Epithelial cell of proximal tubule (primary cell): ENCODE measurements around the gene MPDZ. TPM values are rescaled to one million over a fixed set of nuclear protein-coding genes. Genes with fewer than 3 reads are reported as not detected.

Source experiments
- DNase-seq: peaks from one replicate; pipeline ENCODE4 v3.0.0-alpha.2; 2011; ENCODE audit warnings: low read depth
- H3K4me3 ChIP-seq: 2 replicates; pipeline ENCODE4 v1.5.1; 2011; ENCODE audit warnings: low read depth, mild to moderate bottlenecking, low read length
- CTCF ChIP-seq: conservative IDR thresholded peaks from 2 replicates; pipeline ENCODE4 v1.5.1; 2012; ENCODE audit warnings: low read depth, mild to moderate bottlenecking, low read length
- total RNA-seq: library from RNA; depleted of rRNA; stranded (reverse); fragments of >200 nt; gene quantifications from 2 replicates; pipeline ENCODE4 v1.2.3, GENCODE V29; 2015

Gene MPDZ
- total RNA-seq, 1 donor from 2014 or later = 18.4 TPM

DNA sequence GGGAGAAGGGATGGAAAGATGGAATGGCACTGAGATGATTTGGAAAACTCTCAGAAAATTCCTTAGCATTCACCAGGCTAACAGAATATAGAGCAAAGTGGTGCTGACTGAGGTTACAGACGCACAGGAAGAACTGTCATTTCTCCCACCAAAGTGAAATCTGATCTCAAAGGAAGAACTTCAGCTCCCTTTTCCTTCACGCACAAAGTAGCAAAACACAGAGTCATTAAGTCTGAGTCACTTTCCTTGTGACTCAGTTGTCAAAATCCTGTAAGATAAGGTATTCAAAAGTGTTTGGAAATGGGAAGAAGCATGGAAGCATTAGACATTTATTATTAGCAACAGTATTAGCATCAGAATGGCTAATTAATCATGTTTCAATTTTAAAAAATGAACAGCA lies 11.7 kb downstream of the MPDZ start:
- no peak for TF ChIP-seq CTCF
- no peak overlapping the region for H3K4me3 ChIP-seq
- DNase-seq = no peak

DNA sequence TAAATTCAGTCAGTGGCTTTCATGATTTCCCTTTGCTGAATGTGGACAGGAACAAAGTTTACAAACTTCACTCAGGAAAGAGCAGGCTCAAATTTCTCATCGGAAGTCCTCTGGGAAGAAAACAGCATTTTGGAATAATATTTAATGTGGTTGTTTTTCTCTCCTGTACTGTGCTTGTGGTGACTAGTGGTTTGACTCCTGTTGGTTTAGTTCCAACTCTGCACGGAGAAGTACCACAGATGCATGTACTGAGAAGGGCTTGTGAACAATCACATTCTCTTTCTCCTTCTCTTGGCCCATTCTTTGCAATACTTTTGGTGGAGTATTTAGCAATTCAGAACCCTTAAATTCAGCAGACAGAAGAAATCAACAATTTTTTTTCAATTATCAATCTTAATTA lies 13.3 kb downstream of the MPDZ start:
- TF ChIP-seq CTCF = no peak
- no peak for DNase-seq
- no peak overlapping the region for H3K4me3 ChIP-seq

- no peak for DNase-seq
- no peak for TF ChIP-seq CTCF
- H3K4me3 ChIP-seq = no peak overlapping the region
These were observed 14.7 kb downstream of the MPDZ start for GRCh38 chr9:13264788-13265187.

GRCh38 chr9:13263511-13263910 lies 16.0 kb downstream of the MPDZ start:
- H3K4me3 ChIP-seq = no peak overlapping the region
- no peak for TF ChIP-seq CTCF
- DNase-seq = no peak

DNA sequence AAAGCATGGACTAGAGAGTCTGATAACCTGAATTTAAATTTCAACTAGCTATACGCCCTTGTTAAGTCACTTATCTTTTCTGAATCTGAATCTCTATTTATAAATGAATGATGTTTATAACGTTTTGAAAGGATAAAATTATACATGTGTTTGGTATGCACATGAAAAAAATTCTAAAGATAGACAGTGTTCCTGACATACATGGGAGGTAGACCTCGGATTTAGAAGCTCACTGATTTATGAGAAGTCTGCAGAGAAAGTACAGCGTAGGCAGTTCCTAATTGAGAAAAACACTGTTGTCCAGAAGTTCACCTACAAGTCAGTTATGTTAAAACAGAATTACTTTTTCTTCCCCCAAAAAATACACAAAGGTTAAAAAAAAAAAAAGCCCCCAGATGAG lies 26.6 kb downstream of the MPDZ start:
- no peak overlapping the region for H3K4me3 ChIP-seq
- TF ChIP-seq CTCF = no peak
- DNase-seq = no peak

- TF ChIP-seq CTCF = no peak
- H3K4me3 ChIP-seq = no peak overlapping the region
- DNase-seq = no peak
These were observed 35.3 kb downstream of the MPDZ start for GRCh38 chr9:13244181-13244580.

DNA sequence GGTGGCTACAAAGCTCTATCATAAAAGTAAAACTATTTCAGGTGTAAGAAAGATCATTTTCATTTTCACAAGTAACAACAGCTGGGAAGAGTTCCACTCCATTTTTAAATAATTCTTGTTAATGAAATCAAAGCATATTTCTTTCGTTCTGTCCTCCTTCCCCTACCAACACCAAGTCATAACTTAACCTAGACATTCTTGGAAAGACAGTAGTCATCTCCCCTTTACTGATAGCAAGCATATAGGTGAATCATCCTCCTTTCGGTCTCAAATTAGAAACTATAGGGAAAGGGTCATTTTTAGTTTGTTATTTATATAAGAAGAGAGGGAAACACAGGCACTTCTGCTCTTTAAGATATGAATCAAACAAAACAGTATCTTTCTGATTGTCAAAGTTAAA lies 38.2 kb downstream of the MPDZ start:
- no peak for TF ChIP-seq CTCF
- no peak overlapping the region for H3K4me3 ChIP-seq
- DNase-seq = no peak
